Chondrocyte (in vitro differentiated cells): ENCODE measurements around the gene FAM107B. TPM values are rescaled to one million over a fixed set of nuclear protein-coding genes. Genes with fewer than 3 reads are reported as not detected.

Experiments used
- DNase-seq: peaks from one replicate; pipeline ENCODE4 v3.0.0; 2021; ENCODE audit warnings: mixed read lengths, low spot score
- H3K27ac Mint-ChIP-seq: one replicate; pipeline ENCODE4 v1.8.0; 2021; ENCODE audit warnings: mild to moderate bottlenecking, moderate library complexity, mixed read lengths; ENCODE audit not compliant: unreplicated experiment
- H3K27me3 Mint-ChIP-seq: 2 replicates; pipeline ENCODE4 v1.8.0; 2021; ENCODE audit warnings: low read depth, mixed read lengths
- H3K36me3 Mint-ChIP-seq: 2 replicates; pipeline ENCODE4 v1.8.0; 2021; ENCODE audit warnings: low read depth, mixed read lengths
- H3K4me1 Mint-ChIP-seq: 2 replicates; pipeline ENCODE4 v1.8.0; 2021; ENCODE audit warnings: low read depth, mild to moderate bottlenecking, mixed read lengths
- H3K4me3 Mint-ChIP-seq: one replicate; pipeline ENCODE4 v1.8.0; 2021; ENCODE audit warnings: mild to moderate bottlenecking, moderate library complexity, mixed read lengths; ENCODE audit not compliant: unreplicated experiment
- H3K9me3 Mint-ChIP-seq: 2 replicates; pipeline ENCODE4 v1.8.0; 2021; ENCODE audit warnings: low read depth, mixed read lengths
- CTCF ChIP-seq: fragments of 200-600 bp; sonication (generic); IDR thresholded peaks from 2 replicates; pipeline ENCODE4 v1.5.0; 2021; ENCODE audit warnings: antibody characterized with exemption, mild to moderate bottlenecking, moderate library complexity
- total RNA-seq: library from RNA; stranded (reverse); gene quantifications from 3 replicates; pipeline ENCODE4 v1.2.1, GENCODE V29; 2021

Gene FAM107B
- total RNA-seq, 1 donor from 2014 or later = 29.1 TPM

- Mint-ChIP-seq H3K4me1 (peaks cover 13% of the 10 kb centered on the region), H3K27ac (no peak overlapping the region), H3K27me3 (peaks cover 1% of the 10 kb centered on the region), H3K4me3 (no peak overlapping the region), H3K9me3 (no peaks in the 10 kb centered on the region), H3K36me3 (no peaks in the 10 kb centered on the region)
- no peak for TF ChIP-seq CTCF
- DNase-seq = no peak
Measured at GRCh38 chr10:14776546-14776945, 1.8 kb upstream of the FAM107B start.

GRCh38 chr10:14775656-14776055 lies 959 bp upstream of the FAM107B start:
- peaks cover 1% of the 10 kb centered on the region for H3K27me3 Mint-ChIP-seq
- H3K9me3 Mint-ChIP-seq = no peaks in the 10 kb centered on the region
- no peak overlapping the region for H3K27ac Mint-ChIP-seq
- no peak for DNase-seq
- no peaks in the 10 kb centered on the region for H3K36me3 Mint-ChIP-seq
- H3K4me3 Mint-ChIP-seq = no peak overlapping the region
- no peak for TF ChIP-seq CTCF
- peaks cover 13% of the 10 kb centered on the region for H3K4me1 Mint-ChIP-seq

- Mint-ChIP-seq H3K4me1 (peaks cover 7% of the 10 kb centered on the region), H3K27me3 (peaks cover 1% of the 10 kb centered on the region), H3K9me3 (no peaks in the 10 kb centered on the region), H3K4me3 (no peak overlapping the region), H3K27ac (no peak overlapping the region), H3K36me3 (no peaks in the 10 kb centered on the region)
- DNase-seq = no peak
- no peak for TF ChIP-seq CTCF
Measured at GRCh38 chr10:14774214-14774580, 500 bp downstream of the FAM107B start.

GRCh38 chr10:14773551-14774213 lies 1.0 kb downstream of the FAM107B start:
- Mint-ChIP-seq H3K27ac (no peak overlapping the region), H3K36me3 (no peaks in the 10 kb centered on the region), H3K9me3 (peaks cover 3% of the 10 kb centered on the region), H3K27me3 (peaks cover 3% of the 10 kb centered on the region), H3K4me3 (no peak overlapping the region), H3K4me1 (peaks cover 3% of the 10 kb centered on the region)
- TF ChIP-seq CTCF = peak; percentile 18
- DNase-seq = no peak

GRCh38 chr10:14772399-14772798 lies 2.3 kb downstream of the FAM107B start:
- H3K4me3 Mint-ChIP-seq = no peak overlapping the region
- H3K36me3 Mint-ChIP-seq = no peaks in the 10 kb centered on the region
- TF ChIP-seq CTCF = no peak
- no peak for DNase-seq
- no peaks in the 10 kb centered on the region for H3K4me1 Mint-ChIP-seq
- peaks cover 4% of the 10 kb centered on the region for H3K9me3 Mint-ChIP-seq
- peaks cover 3% of the 10 kb centered on the region for H3K27me3 Mint-ChIP-seq
- no peak overlapping the region for H3K27ac Mint-ChIP-seq
